PC-3 (cell line): ENCODE measurements around the gene CNGA2. TPM values are rescaled to one million over a fixed set of nuclear protein-coding genes. Genes with fewer than 3 reads are reported as not detected.

ENCODE experiments used
- ATAC-seq: fragments of 200-7000 bp; cut with Tn5 transposase; 2 replicates; pipeline ENCODE4 v1.9.1; 2020; ENCODE audit warnings: mild to moderate bottlenecking, moderate library complexity
- BruUV-seq: library from RNA; stranded (reverse); fragments of 400-500 nt; replicated peaks from 2 replicates; lab custom pipeline; 2021; lab: Mats Ljungman, UMichigan
- CTCF ChIA-PET: fragments of 300-600 bp; sonication (Branson Sonifier 250); formaldehyde crosslinking; loops from one replicate; lab custom pipeline; 2022; ENCODE audit warnings: antibody characterized with exemption; lab: Charles Lee
- POLR2A ChIA-PET: fragments of 300-600 bp; sonication (Branson Sonifier 250); formaldehyde crosslinking; loops from one replicate; lab custom pipeline; 2022; ENCODE audit warnings: antibody characterized with exemption; ENCODE audit not compliant: unreplicated experiment; lab: Charles Lee
- DNase-seq: peaks from one replicate; pipeline ENCODE4 v3.0.0-alpha.2; 2015
- H2AFZ ChIP-seq: fragments of 300-600 bp; sonication (generic); 2 replicates; pipeline ENCODE4 v1.6.0; 2016; ENCODE audit warnings: antibody characterized with exemption, low read length
- H3F3A ChIP-seq: fragments of 300-600 bp; sonication (generic); one replicate; pipeline ENCODE4 v1.6.0; 2017; ENCODE audit warnings: antibody characterized with exemption, low read length, control low read depth, mild to moderate bottlenecking; ENCODE audit not compliant: unreplicated experiment
- H3K27ac ChIP-seq: fragments of 300-600 bp; sonication (generic); 2 replicates; pipeline ENCODE4 v1.5.1; 2016; ENCODE audit warnings: mild to moderate bottlenecking, low read length
- H3K27me3 ChIP-seq: fragments of 300-600 bp; sonication (generic); 2 replicates; pipeline ENCODE4 v1.6.1; 2016; ENCODE audit warnings: low read length, mixed read lengths
- H3K36me3 ChIP-seq: fragments of 300-600 bp; sonication (generic); 2 replicates; pipeline ENCODE4 v1.6.1; 2016; ENCODE audit warnings: low read depth, mixed run types, low read length, mixed read lengths
- H3K4me1 ChIP-seq: fragments of 300-600 bp; sonication (generic); 2 replicates; pipeline ENCODE4 v1.5.1; 2016; ENCODE audit warnings: low read length; ENCODE audit not compliant: insufficient read depth
- H3K4me2 ChIP-seq: fragments of 300-600 bp; sonication (generic); 2 replicates; pipeline ENCODE4 v1.6.0; 2016; ENCODE audit warnings: low read length
- H3K4me3 ChIP-seq: fragments of 300-600 bp; sonication (generic); 2 replicates; pipeline ENCODE4 v1.5.1; 2016; ENCODE audit warnings: mild to moderate bottlenecking, low read length, mixed read lengths
- H3K79me2 ChIP-seq: fragments of 300-600 bp; sonication (generic); 2 replicates; pipeline ENCODE4 v1.6.1; 2017; ENCODE audit warnings: low read length, mixed read lengths
- H3K9ac ChIP-seq: fragments of 300-600 bp; sonication (generic); 2 replicates; pipeline ENCODE4 v1.6.0; 2016; ENCODE audit warnings: mild to moderate bottlenecking, low read length
- H3K9me2 ChIP-seq: fragments of 300-600 bp; sonication (generic); replicated peaks from 2 replicates; pipeline ENCODE4 v1.6.1; 2016; ENCODE audit warnings: mixed run types, low read length, mixed read lengths
- H3K9me3 ChIP-seq: fragments of 300-600 bp; sonication (generic); 2 replicates; pipeline ENCODE4 v1.6.1; 2016; ENCODE audit warnings: low read length, mixed read lengths
- H4K20me1 ChIP-seq: fragments of 300-600 bp; sonication (generic); 2 replicates; pipeline ENCODE4 v1.6.1; 2016; ENCODE audit warnings: low read length, mixed read lengths
- CTCF ChIP-seq: fragments of 300-600 bp; sonication (generic); conservative IDR thresholded peaks from 2 replicates; pipeline ENCODE4 v1.5.1; 2017; ENCODE audit warnings: antibody characterized with exemption, low read depth, mild to moderate bottlenecking, low read length
- EZH2 ChIP-seq: fragments of 300-600 bp; sonication (generic); IDR thresholded peaks from one replicate; pipeline ENCODE4 v1.6.1; 2017; ENCODE audit warnings: antibody characterized with exemption, mild to moderate bottlenecking, low read length; ENCODE audit not compliant: unreplicated experiment
- EZH2phosphoT487 ChIP-seq: fragments of 300-600 bp; sonication (generic); IDR thresholded peaks from 2 replicates; pipeline ENCODE4 v1.6.1; 2018; ENCODE audit warnings: mild to moderate bottlenecking, antibody characterized with exemption, low read length, borderline replicate concordance
- intact Hi-C: fragments of 100-400 bp; cut with micrococcal nuclease; formaldehyde crosslinking; loops from 2 replicates; pipeline ENCODE4 v1.9.0; 2023
- total RNA-seq: library from RNA; depleted of rRNA; stranded (reverse); fragments of >200 nt; gene quantifications from 2 replicates; pipeline ENCODE4 v1.2.3, GENCODE V29; 2014

The CNGA2 gene
- total RNA-seq, 1 experiment from 2014 or later, result not detected

- Histone ChIP-seq H3K9ac (no peak overlapping the region), H3K4me1 (no peaks in the 10 kb centered on the region), H3F3A (no peaks in the 10 kb centered on the region), H3K27ac (no peak overlapping the region), H3K9me2 (no peaks in the 10 kb centered on the region), H3K4me3 (no peak overlapping the region), H3K36me3 (no peaks in the 10 kb centered on the region), H3K79me2 (no peaks in the 10 kb centered on the region), H3K9me3 (no peaks in the 10 kb centered on the region), H3K4me2 (no peak overlapping the region), H4K20me1 (no peaks in the 10 kb centered on the region), H3K27me3 (no peaks in the 10 kb centered on the region), H2AFZ (no peak overlapping the region)
- no peak for DNase-seq
- ChIA-PET CTCF (no interaction called here), POLR2A (no interaction called here)
- BruUV-seq, result no TSS peak
- TF ChIP-seq CTCF (no peak), EZH2phosphoT487 (no peak), EZH2 (no peak)
- ATAC-seq, result no peak
- intact Hi-C loops, result no loop called here
These were observed 29.2 kb downstream of the CNGA2 start for GRCh38 chrX:151763711-151764110.

GRCh38 chrX:151765026-151765425, 30.5 kb downstream of the CNGA2 start:
- H3K27ac ChIP-seq, result no peak overlapping the region
- H2AFZ ChIP-seq, result no peak overlapping the region
- ChIA-PET POLR2A (no interaction called here), CTCF (no interaction called here)
- no peaks in the 10 kb centered on the region for H3K4me1 ChIP-seq
- no peaks in the 10 kb centered on the region for H3F3A ChIP-seq
- H3K36me3 ChIP-seq, result no peaks in the 10 kb centered on the region
- H3K4me3 ChIP-seq, result no peak overlapping the region
- H3K9me2 ChIP-seq, result no peaks in the 10 kb centered on the region
- H3K9me3 ChIP-seq, result no peaks in the 10 kb centered on the region
- no peaks in the 10 kb centered on the region for H4K20me1 ChIP-seq
- TF ChIP-seq EZH2phosphoT487 (no peak), EZH2 (no peak), CTCF (no peak)
- H3K27me3 ChIP-seq, result no peaks in the 10 kb centered on the region
- BruUV-seq, result no TSS peak
- intact Hi-C loops, result no loop called here
- no peak overlapping the region for H3K4me2 ChIP-seq
- no peak overlapping the region for H3K9ac ChIP-seq
- ATAC-seq (no peak), DNase-seq (no peak)
- no peaks in the 10 kb centered on the region for H3K79me2 ChIP-seq

GRCh38 chrX:151771726-151772125, 37.2 kb downstream of the CNGA2 start:
- ChIA-PET CTCF (no interaction called here), POLR2A (no interaction called here)
- Histone ChIP-seq H2AFZ (no peak overlapping the region), H3K9me3 (no peaks in the 10 kb centered on the region), H3K4me2 (no peak overlapping the region), H3K27me3 (0 out of 2 replicates have a peak, but pooled peaks cover 7% of the 10 kb centered on the region), H3K36me3 (no peaks in the 10 kb centered on the region), H3F3A (no peaks in the 10 kb centered on the region), H3K4me1 (no peaks in the 10 kb centered on the region), H3K9ac (no peak overlapping the region), H3K79me2 (no peaks in the 10 kb centered on the region), H3K4me3 (no peak overlapping the region), H4K20me1 (no peaks in the 10 kb centered on the region), H3K9me2 (no peaks in the 10 kb centered on the region), H3K27ac (no peak overlapping the region)
- intact Hi-C loops, result no loop called here
- no peak for ATAC-seq
- DNase-seq, result no peak
- BruUV-seq, result no TSS peak
- TF ChIP-seq EZH2phosphoT487, result no peak
- TF ChIP-seq EZH2, result no peak
- TF ChIP-seq CTCF, result no peak
